ENCODE results near the gene GPX4.
A peak's percentile ranks its signal among the peaks of the same experiment; 100 is the strongest.

GPX4 gene

GRCh38 chr19:1068009-1069001, 35.5 kb upstream of the GPX4 start:
- H2BK15ac ChIP-seq (ENCODE audit: low read length), result peak overlapping the region; percentile 92
- peak overlapping the region; percentile 97 for H2AK5ac ChIP-seq (ENCODE audit: low read depth, low read length)
- H2BK120ac ChIP-seq (ENCODE audit: low read depth, low read length), result no peak overlapping the region
- no peak overlapping the region for H3K18ac ChIP-seq (ENCODE audit: low read length)
- H3K4ac ChIP-seq (ENCODE audit: low read length), result no peak overlapping the region
- H4K8ac ChIP-seq (ENCODE audit: low read depth, low read length), result no peak overlapping the region
- peak overlapping the region; percentile 60 for H3K9ac ChIP-seq (ENCODE audit: low read depth, low read length, poor library complexity)
- H3K4me2 ChIP-seq (ENCODE audit: insufficient read depth, low read length, poor library complexity, severe bottlenecking), result no peak overlapping the region
- H2BK5ac ChIP-seq (ENCODE audit: low read length), result peak overlapping the region; percentile 53
- peak overlapping the region; percentile 53 for H4K91ac ChIP-seq (ENCODE audit: low read depth, low read length, poor library complexity)
- peaks cover 0 to 8% of the 10 kb centered on the region in 2 donors for H3K36me3 ChIP-seq (replicated peaks in 1 of 2; ENCODE audit: control insufficient read depth in 2 of 2, insufficient read depth in 2 of 2, low read length in 2 of 2)
- no peak overlapping the region for H3K27ac ChIP-seq (replicated peaks; ENCODE audit: low read length)
- H3K14ac ChIP-seq (ENCODE audit: low read length), result no peak overlapping the region
- H2AFZ ChIP-seq (ENCODE audit: low read length), result no peak overlapping the region
- peaks cover 5% of the 10 kb centered on the region for H3K79me1 ChIP-seq (ENCODE audit: low read depth, low read length)
- H3K9me3 ChIP-seq (replicated peaks in 1 of 2; ENCODE audit: control insufficient read depth in 2 of 2, insufficient read depth in 1 of 2, low read depth in 1 of 2, low read length in 2 of 2), result peaks cover 0 to 3% of the 10 kb centered on the region in 2 donors
- no peak overlapping the region for H3K4me3 ChIP-seq (ENCODE audit: low read length in 2 of 2)
- H3K4me1 ChIP-seq (ENCODE audit: control insufficient read depth in 2 of 2, insufficient read depth in 1 of 2, low read depth in 1 of 2, low read length in 2 of 2), result peaks cover 8 to 12% of the 10 kb centered on the region in 2 donors
- peak overlapping the region; percentile 94 for H2BK12ac ChIP-seq (ENCODE audit: low read length)
- DNase-seq (ENCODE audit: low spot score), result no peak
- peak overlapping the region; percentile 55 for H3K23ac ChIP-seq (ENCODE audit: low read depth, low read length, poor library complexity)
- no CpG with 5 or more reads among the region's 45 CpGs for WGBS, 2 donors (ENCODE audit: extremely low coverage in 2 of 2, insufficient read length in 2 of 2, insufficient replicate concordance in 1 of 2)
- H3K27me3 ChIP-seq (ENCODE audit: control insufficient read depth in 3 of 3, insufficient read depth in 3 of 3, low read depth in 1 of 3, low read length in 3 of 3), result peaks cover 4 to 49% (median 46%) of the 10 kb centered on the region in 3 experiments

- Histone ChIP-seq H3K36me3 (replicated peaks in 1 of 2; ENCODE audit: control insufficient read depth in 2 of 2, insufficient read depth in 2 of 2, low read length in 2 of 2) (peaks cover 0 to 16% of the 10 kb centered on the region in 2 donors), H2BK12ac (ENCODE audit: low read length) (peak overlapping the region; percentile 73), H3K4me2 (ENCODE audit: insufficient read depth, low read length, poor library complexity, severe bottlenecking) (no peak overlapping the region), H2BK5ac (ENCODE audit: low read length) (peak overlapping the region; percentile 82), H3K9ac (ENCODE audit: low read depth, low read length, poor library complexity) (peak overlapping the region; percentile 55), H3K4me3 (ENCODE audit: low read length in 2 of 2) (peak overlapping the region in 1 of 2 donors; percentile 40), H4K8ac (ENCODE audit: low read depth, low read length) (no peak overlapping the region), H3K18ac (ENCODE audit: low read length) (peak overlapping the region; percentile 11), H2AK5ac (ENCODE audit: low read depth, low read length) (peak overlapping the region; percentile 97), H3K9me3 (replicated peaks in 1 of 2; ENCODE audit: control insufficient read depth in 2 of 2, insufficient read depth in 1 of 2, low read depth in 1 of 2, low read length in 2 of 2) (no peaks in the 10 kb centered on the region), H3K27me3 (ENCODE audit: control insufficient read depth in 3 of 3, insufficient read depth in 3 of 3, low read depth in 1 of 3, low read length in 3 of 3) (peaks cover 4 to 47% (median 46%) of the 10 kb centered on the region in 3 experiments), H4K91ac (ENCODE audit: low read depth, low read length, poor library complexity) (no peak overlapping the region), H3K23ac (ENCODE audit: low read depth, low read length, poor library complexity) (peak overlapping the region; percentile 67), H3K4me1 (ENCODE audit: control insufficient read depth in 2 of 2, insufficient read depth in 1 of 2, low read depth in 1 of 2, low read length in 2 of 2) (peaks cover 8 to 12% of the 10 kb centered on the region in 2 donors), H3K14ac (ENCODE audit: low read length) (no peak overlapping the region), H2AFZ (ENCODE audit: low read length) (no peak overlapping the region), H3K4ac (ENCODE audit: low read length) (no peak overlapping the region), H2BK15ac (ENCODE audit: low read length) (peak overlapping the region; percentile 73), H2BK120ac (ENCODE audit: low read depth, low read length) (peak overlapping the region; percentile 6), H3K27ac (replicated peaks; ENCODE audit: low read length) (no peak overlapping the region), H3K79me1 (ENCODE audit: low read depth, low read length) (peaks cover 8% of the 10 kb centered on the region)
- DNase-seq (ENCODE audit: low spot score), result no peak
- WGBS, 2 donors (ENCODE audit: extremely low coverage in 2 of 2, insufficient read length in 2 of 2, insufficient replicate concordance in 1 of 2), result no CpG with 5 or more reads among the region's 25 CpGs
Observed at GRCh38 chr19:1069009-1069779, 34.6 kb upstream of the GPX4 start.

- no peak overlapping the region for H3K9ac ChIP-seq (ENCODE audit: low read depth, low read length, poor library complexity)
- peak overlapping the region; percentile 52 to 86 for H3K4me3 ChIP-seq (ENCODE audit: low read length in 2 of 2)
- peaks cover 4 to 40% (median 38%) of the 10 kb centered on the region in 3 experiments for H3K27me3 ChIP-seq (ENCODE audit: control insufficient read depth in 3 of 3, insufficient read depth in 3 of 3, low read depth in 1 of 3, low read length in 3 of 3)
- WGBS, 2 donors (ENCODE audit: extremely low coverage in 2 of 2, insufficient read length in 2 of 2, insufficient replicate concordance in 1 of 2), result no CpG with 5 or more reads among the region's 21 CpGs
- peak overlapping the region; percentile 87 for H2AFZ ChIP-seq (ENCODE audit: low read length)
- peaks cover 5 to 8% of the 10 kb centered on the region in 2 donors for H3K4me1 ChIP-seq (ENCODE audit: control insufficient read depth in 2 of 2, insufficient read depth in 1 of 2, low read depth in 1 of 2, low read length in 2 of 2)
- H3K36me3 ChIP-seq (replicated peaks in 1 of 2; ENCODE audit: control insufficient read depth in 2 of 2, insufficient read depth in 2 of 2, low read length in 2 of 2), result peaks cover 0 to 21% of the 10 kb centered on the region in 2 donors
- H3K4me2 ChIP-seq (ENCODE audit: insufficient read depth, low read length, poor library complexity, severe bottlenecking), result peak overlapping the region; percentile 86
- H2BK120ac ChIP-seq (ENCODE audit: low read depth, low read length), result no peak overlapping the region
- H3K9me3 ChIP-seq (replicated peaks in 1 of 2; ENCODE audit: control insufficient read depth in 2 of 2, insufficient read depth in 1 of 2, low read depth in 1 of 2, low read length in 2 of 2), result no peaks in the 10 kb centered on the region
- peak overlapping the region; percentile 94 for H2BK5ac ChIP-seq (ENCODE audit: low read length)
- H3K79me1 ChIP-seq (ENCODE audit: low read depth, low read length), result peaks cover 8% of the 10 kb centered on the region
- no peak overlapping the region for H3K27ac ChIP-seq (replicated peaks; ENCODE audit: low read length)
- no peak for DNase-seq (ENCODE audit: low spot score)
- H2BK15ac ChIP-seq (ENCODE audit: low read length), result peak overlapping the region; percentile 14
- H2BK12ac ChIP-seq (ENCODE audit: low read length), result no peak overlapping the region
- no peak overlapping the region for H3K14ac ChIP-seq (ENCODE audit: low read length)
- peak overlapping the region; percentile 64 for H3K18ac ChIP-seq (ENCODE audit: low read length)
- no peak overlapping the region for H4K91ac ChIP-seq (ENCODE audit: low read depth, low read length, poor library complexity)
- no peak overlapping the region for H3K4ac ChIP-seq (ENCODE audit: low read length)
- H2AK5ac ChIP-seq (ENCODE audit: low read depth, low read length), result peak overlapping the region; percentile 24
- H3K23ac ChIP-seq (ENCODE audit: low read depth, low read length, poor library complexity), result peak overlapping the region; percentile 22
- no peak overlapping the region for H4K8ac ChIP-seq (ENCODE audit: low read depth, low read length)
Observed at GRCh38 chr19:1070576-1070930, 33.2 kb upstream of the GPX4 start.

Data from neuronal stem cell (in vitro differentiated cells).